ENCODE measurements around the gene TBC1D8B.

The TBC1D8B gene

DNA sequence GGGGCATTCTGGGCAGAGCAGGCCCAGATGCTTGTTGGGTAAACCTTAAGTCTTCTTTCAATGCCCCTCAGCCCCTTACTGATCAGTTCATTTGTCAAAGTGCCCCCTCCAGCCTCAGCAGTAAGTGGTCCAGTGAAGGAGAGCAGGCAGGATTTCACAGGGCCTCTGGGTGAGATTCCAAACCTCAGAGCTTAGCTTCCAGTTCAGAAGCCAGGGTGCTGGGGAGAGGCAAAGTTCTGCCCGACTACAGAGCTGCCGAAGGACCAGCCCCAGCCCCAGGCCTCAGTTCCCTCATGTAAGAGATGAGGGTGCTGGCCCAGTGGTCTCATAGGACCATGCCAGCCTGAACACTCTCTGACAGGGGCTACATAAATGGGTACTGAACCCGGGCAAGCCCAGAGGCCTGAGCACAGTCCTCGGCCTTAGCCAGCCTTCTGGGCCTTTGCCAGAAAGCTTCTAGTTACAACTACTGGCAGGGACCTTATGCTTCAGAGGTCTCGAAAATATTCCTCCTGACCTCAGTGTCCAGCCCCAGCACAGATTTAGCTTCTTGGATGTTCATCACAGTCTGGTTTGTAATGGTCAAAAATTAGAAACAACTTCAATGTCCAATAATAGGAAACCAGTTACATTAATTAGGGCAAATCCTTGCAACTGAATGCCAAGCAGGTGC is 101.5 kb downstream of the TBC1D8B start:
- Mint-ChIP-seq H3K4me1 (no peaks in the 10 kb centered on the region), H3K36me3 (no peaks in the 10 kb centered on the region), H3K27me3 (peaks cover 0 to 4% of the 10 kb centered on the region in 2 donors), H3K4me3 (no peak overlapping the region), H3K27ac (no peak overlapping the region), H3K9me3 (no peaks in the 10 kb centered on the region)
- DNase-seq (no peak), ATAC-seq (replicated peaks) (no peak)

DNA sequence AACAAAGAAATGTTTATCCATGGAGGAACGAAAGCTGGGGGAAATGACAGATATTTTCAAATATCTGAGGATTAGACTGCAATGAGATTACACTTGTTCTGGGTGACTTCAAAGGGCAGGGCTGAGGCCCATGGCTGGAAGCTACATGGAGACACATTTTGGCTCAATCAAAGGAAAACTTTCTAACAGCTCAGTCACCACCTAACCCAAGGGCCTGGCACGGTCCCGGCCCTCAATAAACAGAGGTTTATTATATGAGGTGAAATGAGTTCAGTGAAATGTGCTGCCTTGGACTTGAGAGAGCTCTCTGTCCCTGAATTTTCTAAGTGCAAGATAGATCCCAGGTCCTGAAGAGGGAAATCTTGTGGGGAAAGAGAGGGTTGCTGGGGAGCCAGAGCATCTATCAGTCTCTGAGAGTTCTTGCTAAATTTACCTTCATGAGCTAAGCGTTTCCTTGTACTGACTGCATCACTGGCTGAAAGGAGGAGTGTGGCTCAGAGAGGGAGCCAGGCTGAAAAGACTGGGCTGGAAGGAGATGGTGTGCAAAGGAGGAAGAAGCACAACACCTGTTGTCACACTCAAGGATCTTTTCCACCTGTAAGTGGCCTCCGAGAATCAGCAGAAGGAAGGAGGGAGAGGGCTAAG is 102.7 kb downstream of the TBC1D8B start:
- Mint-ChIP-seq H3K27ac (no peak overlapping the region), H3K4me1 (no peaks in the 10 kb centered on the region), H3K27me3 (peaks cover 0 to 4% of the 10 kb centered on the region in 2 donors), H3K9me3 (no peaks in the 10 kb centered on the region), H3K4me3 (no peak overlapping the region), H3K36me3 (no peaks in the 10 kb centered on the region)
- DNase-seq = no peak
- ATAC-seq (replicated peaks) = no peak

DNA sequence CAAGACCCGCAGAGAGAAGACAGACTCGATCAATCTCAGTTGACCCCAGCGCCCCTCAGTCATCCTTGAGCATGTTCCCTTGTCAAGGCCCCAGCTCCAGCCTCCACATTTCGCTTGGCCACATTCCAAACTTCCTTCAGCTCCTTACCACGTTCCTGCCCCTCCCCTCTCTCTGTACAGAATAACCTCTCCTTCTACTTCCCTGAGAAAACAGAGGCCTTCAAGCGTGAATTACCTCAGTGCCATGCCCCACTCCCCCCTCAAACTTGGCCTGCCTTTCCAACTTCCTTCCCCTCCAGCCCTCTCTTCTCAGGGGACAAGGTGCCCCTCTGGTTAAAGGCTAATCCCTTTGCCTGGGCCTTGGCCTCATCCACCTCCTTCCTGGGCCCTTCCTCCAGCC is 103.9 kb downstream of the TBC1D8B start:
- DNase-seq (no peak), ATAC-seq (replicated peaks) (no peak)
- H3K27ac Mint-ChIP-seq = no peak overlapping the region
- no peaks in the 10 kb centered on the region for H3K9me3 Mint-ChIP-seq
- H3K36me3 Mint-ChIP-seq = no peaks in the 10 kb centered on the region
- H3K4me3 Mint-ChIP-seq = no peak overlapping the region
- H3K4me1 Mint-ChIP-seq = no peaks in the 10 kb centered on the region
- H3K27me3 Mint-ChIP-seq = peaks cover 2 to 4% of the 10 kb centered on the region in 2 donors

DNA sequence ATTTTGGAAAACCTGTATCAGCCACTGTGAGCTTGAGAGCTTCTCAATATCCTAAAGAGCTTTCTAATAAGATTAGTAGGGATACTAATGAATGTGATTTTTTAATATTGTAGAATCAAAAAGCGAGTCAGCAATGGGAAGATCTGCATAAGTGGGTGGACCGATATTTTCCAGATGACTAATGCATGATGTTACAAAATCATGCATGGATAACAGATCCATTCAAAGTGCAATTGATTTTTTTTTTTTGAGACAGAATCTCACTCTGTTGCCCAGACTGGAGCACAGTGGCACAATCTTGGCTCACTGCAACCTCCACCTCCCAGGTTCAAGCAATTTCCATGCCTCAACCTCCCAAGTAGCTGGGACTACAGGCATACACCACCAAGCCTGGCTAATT is 110.4 kb downstream of the TBC1D8B start:
- Mint-ChIP-seq H3K9me3 (no peaks in the 10 kb centered on the region), H3K4me3 (no peak overlapping the region), H3K27ac (no peak overlapping the region), H3K36me3 (no peaks in the 10 kb centered on the region), H3K4me1 (no peaks in the 10 kb centered on the region), H3K27me3 (peaks cover 18 to 29% of the 10 kb centered on the region in 2 donors)
- DNase-seq = no peak
- ATAC-seq (replicated peaks) = no peak

DNA sequence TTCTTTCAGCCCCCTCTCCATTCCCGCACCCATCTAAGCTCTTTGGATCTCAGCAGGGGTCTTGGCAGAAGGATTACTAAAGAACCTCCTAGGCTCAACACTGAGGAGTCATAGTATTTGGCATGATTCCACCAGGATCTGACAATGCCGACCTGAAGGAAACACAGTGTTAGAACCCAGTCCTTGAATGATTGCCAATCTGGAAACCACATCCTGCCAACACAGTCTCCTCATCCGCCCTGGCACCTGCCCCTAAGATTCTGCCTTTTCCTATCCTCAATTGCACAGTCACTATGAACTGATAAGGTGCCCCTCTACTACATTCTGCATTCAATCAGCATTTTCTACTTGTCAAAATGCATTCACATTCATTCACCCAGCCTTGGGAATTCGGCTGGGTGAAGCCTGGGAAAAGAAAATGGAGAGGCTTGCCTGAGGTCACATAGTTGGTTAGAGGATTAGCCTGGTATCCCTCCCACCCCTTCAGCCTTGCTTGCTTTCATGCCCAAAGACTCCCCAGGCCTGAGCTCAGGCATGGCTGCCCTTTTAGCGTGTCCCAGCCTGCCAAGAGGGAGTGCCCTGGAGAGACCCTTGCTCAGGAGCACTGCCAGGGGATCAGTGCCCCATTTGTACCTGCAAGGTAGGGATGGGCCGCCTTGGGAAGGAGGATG is 115.5 kb downstream of the TBC1D8B start:
- Mint-ChIP-seq H3K9me3 (no peaks in the 10 kb centered on the region), H3K4me1 (no peaks in the 10 kb centered on the region), H3K36me3 (no peaks in the 10 kb centered on the region), H3K27ac (no peak overlapping the region), H3K4me3 (no peak overlapping the region), H3K27me3 (peaks cover 18 to 21% of the 10 kb centered on the region in 2 donors)
- ATAC-seq (replicated peaks) (no peak), DNase-seq (no peak)

DNA sequence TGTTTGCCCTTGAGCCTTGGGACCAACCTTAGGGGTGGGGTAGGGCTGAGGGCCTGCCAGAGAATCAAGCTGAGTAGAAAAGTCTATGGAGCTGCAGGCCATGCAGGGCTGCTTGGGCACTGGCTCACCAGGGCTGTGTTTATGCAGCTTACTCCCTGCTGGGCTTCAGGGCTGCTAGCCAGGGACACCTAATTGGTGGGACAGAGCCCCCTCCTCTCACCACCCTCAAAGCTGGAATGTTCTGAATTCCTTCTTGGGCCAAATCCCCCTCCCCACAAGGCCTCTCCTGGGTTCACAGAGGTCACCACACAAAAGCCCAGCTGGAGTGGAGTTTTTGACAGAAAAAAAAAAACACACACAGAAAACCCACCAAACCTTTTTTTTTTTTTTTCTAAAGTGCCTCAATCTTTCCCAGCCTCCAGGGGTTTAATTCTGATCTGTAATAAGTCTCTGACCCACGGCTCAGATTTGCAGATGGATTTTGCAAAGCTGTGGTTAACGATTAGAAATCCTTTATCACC is 117.5 kb downstream of the TBC1D8B start, which contains the start of gene CLDN2:
CLDN2 (plus strand) TSS at position 471 of the 521 bp plus-strand sequence. CDS start 7,827 bp downstream, outside the sequence.
- no peak for ATAC-seq (replicated peaks)
- no peaks in the 10 kb centered on the region for H3K9me3 Mint-ChIP-seq

DNA sequence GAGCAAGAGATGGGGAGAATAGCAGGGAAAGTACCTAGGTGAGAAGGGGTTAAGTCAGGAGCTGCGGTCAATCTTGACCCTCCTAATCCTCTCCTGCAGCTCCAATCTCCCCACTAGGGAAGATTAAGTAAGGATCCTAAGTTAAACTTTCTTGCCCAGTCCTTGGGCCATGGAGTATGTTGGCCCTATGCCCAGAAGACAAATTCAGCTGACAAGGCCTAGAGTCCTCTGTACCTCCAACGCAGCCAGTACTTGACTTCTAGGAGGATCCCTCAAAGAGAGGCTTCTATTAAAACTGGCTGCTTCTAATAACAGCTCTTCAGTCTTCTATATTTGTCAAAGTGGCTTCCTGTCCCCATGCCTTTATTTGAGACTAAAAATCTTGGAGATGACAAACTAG is 119.2 kb downstream of the TBC1D8B start:
- no peak overlapping the region for H3K27ac Mint-ChIP-seq
- no peak for DNase-seq
- no peaks in the 10 kb centered on the region for H3K4me1 Mint-ChIP-seq
- H3K9me3 Mint-ChIP-seq = no peaks in the 10 kb centered on the region
- no peak overlapping the region for H3K4me3 Mint-ChIP-seq
- no peaks in the 10 kb centered on the region for H3K36me3 Mint-ChIP-seq
- no peak for ATAC-seq (replicated peaks)
- peaks cover 6 to 9% of the 10 kb centered on the region in 2 donors for H3K27me3 Mint-ChIP-seq

More for the DNA sequence above, 117.5 kb downstream of the TBC1D8B start, which contains the start of gene CLDN2:
- Mint-ChIP-seq H3K27ac (no peak within 1 kb of the TSS), H3K4me1 (no peaks in the 10 kb centered on the region), H3K27me3 (peaks cover 18% of the 10 kb centered on the region in 2 donors), H3K4me3 (no peak within 1 kb of the TSS), H3K36me3 (no peaks in the 10 kb centered on the region)
- DNase-seq = no peak
